Measurements from ENCODE around the gene MAPK11.

MAPK11 gene

GRCh38 chr22:50262973-50263617 lies 7.1 kb downstream of the MAPK11 start:
- no peak for DNase-seq

- no peak for DNase-seq
Observed at GRCh38 chr22:50262460-50262911, 7.7 kb downstream of the MAPK11 start.

GRCh38 chr22:50261615-50262459 lies 8.3 kb downstream of the MAPK11 start, which contains the start of gene MAPK12:
MAPK12 (minus strand) TSS chr22:50261683; CDS start chr22:50261509, 174 bp downstream.
- DNase-seq, result peak in 6 of 56 donors; percentile 5 to 55 (median 31)

- DNase-seq, result peak in 26 of 56 donors; percentile 15 to 72 (median 42)
Observed at GRCh38 chr22:50260801-50261614, 9.2 kb downstream of the MAPK11 start.

GRCh38 chr22:50260434-50260800 lies 9.8 kb downstream of the MAPK11 start:
- peak in 1 of 56 donors; percentile 31 for DNase-seq

GRCh38 chr22:50259302-50259701 lies 10.9 kb downstream of the MAPK11 start:
- peak in 6 of 56 donors; percentile 8 to 39 (median 35) for DNase-seq

GRCh38 chr22:50258361-50259292 lies 11.6 kb downstream of the MAPK11 start:
- peak in 2 of 56 donors; percentile 20 to 37 for DNase-seq

- no peak for DNase-seq
Observed at GRCh38 chr22:50257451-50258360, 12.5 kb downstream of the MAPK11 start.

GRCh38 chr22:50257041-50257440 lies 13.1 kb downstream of the MAPK11 start:
- no peak for DNase-seq

- no peak for DNase-seq
Observed at GRCh38 chr22:50256258-50256862, 13.8 kb downstream of the MAPK11 start.

- DNase-seq, result no peak
Observed at GRCh38 chr22:50255607-50256006, 14.6 kb downstream of the MAPK11 start.

GRCh38 chr22:50255099-50255498 lies 15.1 kb downstream of the MAPK11 start:
- DNase-seq, result no peak

GRCh38 chr22:50253941-50254340 lies 16.2 kb downstream of the MAPK11 start:
- DNase-seq, result no peak

GRCh38 chr22:50253046-50253915 lies 16.9 kb downstream of the MAPK11 start:
- DNase-seq, result no peak

GRCh38 chr22:50252082-50253045 lies 17.8 kb downstream of the MAPK11 start:
- peak in 17 of 56 donors; percentile 10 to 65 (median 35) for DNase-seq

GRCh38 chr22:50251477-50252081 lies 18.6 kb downstream of the MAPK11 start:
- DNase-seq, result no peak
